Hippocampal formation (tissue), 2 donors: ENCODE data around the gene HERC2.

Experiments
- DNase-seq, 2 donors: peaks; one replicate each; lab custom pipeline; 2025; lab: John Stamatoyannopoulos, UW

The HERC2 gene

GRCh38 chr15:28096670-28097431, 225.1 kb downstream of the HERC2 start:
- no peak for DNase-seq

DNA sequence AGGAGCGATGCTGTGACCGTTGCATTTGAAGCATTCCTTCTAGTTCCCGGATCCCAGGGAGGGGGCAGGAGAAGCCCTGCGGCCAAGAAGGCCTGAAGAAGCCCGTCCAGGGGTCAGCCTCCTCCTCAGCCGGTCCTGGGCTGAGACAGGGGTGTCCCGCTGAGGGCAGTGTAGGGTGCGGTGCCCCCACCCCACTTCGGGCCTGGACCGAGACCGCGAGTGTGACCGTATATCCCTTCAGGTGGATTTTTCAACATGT, 225.6 kb downstream of the HERC2 start:
- DNase-seq, result no peak

DNA sequence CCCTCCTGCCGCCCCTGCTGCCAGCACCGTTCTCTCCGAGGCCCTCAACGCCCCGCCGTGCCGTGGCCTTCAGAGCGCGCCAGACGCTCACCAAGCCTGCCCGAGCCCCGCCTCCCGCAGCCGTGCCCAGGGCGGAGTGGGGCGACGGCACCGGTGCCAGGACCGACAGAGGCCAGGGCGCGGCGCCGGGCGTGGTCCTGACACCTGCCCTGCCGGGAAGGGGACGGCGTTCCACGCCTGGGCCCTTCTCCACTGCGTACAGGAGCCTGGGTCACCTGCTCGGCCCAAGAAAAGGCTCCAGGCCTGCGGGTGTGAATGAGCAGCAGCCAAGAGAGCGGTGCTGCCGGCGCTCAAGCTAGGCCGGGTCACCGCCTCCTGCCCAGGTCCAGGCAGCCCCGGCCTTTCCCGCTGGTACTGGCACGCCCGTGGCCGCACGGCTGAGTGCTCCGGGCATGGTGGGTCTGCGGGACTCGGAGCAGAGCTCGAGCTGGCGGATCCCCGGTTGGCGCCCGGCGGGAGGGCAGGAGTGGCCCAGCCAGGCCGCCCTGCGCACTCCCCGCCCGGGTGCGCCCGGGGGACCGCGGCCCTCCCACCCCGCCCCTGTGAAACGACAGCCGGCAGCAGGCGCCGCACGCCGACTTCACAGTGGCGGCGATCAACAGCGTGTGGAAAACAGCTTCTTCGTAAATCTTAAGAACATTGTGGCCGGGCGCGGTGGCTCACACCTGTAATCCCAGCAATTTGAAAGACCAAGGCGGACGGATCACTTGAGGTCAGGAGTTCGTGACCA, 227.1 kb downstream of the HERC2 start:
- DNase-seq, result no peak

DNA sequence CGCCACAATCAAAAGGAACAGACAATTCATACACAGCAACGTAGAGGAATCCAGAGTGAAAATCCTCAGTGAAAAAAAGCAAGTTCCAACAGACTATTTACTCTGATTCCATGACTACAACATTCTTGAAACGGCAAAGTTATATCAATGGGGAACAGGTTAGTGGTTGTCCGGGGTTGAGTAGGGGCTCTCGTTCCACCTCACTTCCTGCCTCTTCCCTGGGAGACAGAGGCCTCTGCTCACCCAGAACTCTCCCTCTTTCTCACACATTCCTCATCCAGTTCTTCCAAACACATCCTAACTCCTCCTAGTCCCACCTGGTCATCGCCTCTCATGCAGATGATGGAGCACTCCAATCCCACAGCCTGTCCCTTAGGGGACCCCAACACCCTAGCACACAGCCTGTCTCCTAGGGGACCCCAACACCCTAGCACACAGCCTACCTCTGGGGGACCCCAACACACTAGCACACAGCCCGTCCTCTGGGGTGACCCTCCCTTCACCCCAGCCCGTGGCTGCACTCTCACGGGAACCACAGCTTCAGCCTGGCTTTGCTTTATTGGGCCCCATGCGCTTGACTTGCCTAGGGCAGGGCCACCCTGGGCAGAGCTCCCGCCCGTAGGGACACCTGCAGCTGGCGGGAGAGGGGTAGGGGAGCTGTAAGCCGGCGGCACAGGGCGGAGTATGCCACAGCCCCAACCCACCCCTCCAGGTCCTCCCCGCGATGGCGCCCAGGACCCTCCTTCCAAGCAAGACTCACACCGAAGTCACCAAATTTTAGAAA, 228.0 kb downstream of the HERC2 start:
- no peak for DNase-seq

GRCh38 chr15:28091313-28091712, 230.7 kb downstream of the HERC2 start:
- DNase-seq, result no peak

GRCh38 chr15:28086175-28086703, 235.7 kb downstream of the HERC2 start:
- DNase-seq, result no peak

DNA sequence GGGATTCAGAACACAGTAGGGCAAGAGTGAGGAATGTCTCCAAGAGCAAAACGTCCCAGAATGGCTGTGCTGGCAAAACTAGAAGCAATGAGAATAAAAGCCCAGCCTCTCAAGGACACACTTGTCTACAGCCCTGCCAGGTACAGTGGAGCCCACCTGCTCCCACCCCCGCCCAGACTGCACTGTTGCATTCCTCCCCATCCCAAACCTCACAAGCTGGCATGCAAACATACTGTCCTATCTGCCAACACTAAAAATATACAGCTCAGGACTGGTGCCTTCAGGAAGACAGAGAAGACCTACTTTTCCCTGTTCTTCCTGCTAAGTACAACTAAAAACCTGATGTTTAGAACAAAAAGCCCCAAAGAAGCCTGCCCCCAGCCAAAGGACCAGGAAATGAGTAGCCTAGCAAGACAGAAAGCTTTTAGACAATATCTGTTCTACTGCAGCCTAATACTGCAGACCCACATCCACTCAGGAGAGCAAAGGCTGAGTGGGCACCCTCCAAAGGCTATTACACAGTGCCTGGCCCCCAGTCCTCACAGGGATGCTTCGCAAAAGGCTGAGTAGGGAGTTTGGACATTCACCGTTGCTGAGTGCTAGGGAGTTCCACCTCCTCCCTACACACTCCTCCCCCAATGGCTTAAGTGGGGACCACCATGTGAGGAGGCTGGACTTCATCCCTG, 236.3 kb downstream of the HERC2 start:
- no peak for DNase-seq

GRCh38 chr15:28084547-28084946, 237.4 kb downstream of the HERC2 start:
- no peak for DNase-seq

- DNase-seq, result no peak
Observed at GRCh38 chr15:28082891-28083684, 238.9 kb downstream of the HERC2 start.

DNA sequence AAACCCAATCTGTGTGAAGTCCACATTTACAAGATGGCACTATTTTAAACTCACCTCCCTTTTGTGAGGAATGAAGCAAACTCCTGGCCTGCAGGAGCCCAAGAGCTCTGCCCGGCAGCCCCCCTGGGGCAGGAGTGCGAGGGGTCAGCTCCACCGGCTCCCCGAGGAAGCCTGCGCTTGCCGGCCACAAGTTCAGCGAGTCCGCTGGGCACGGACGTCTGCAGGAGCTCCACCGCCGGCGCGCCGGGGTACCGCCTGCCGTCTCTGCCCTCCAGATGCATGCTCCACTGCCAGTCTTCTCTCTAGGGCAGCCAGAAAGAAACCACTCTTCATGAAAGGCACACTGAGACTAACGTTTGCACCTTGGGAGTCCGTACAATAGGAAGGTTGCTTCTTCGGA, 240.4 kb downstream of the HERC2 start:
- no peak for DNase-seq

- DNase-seq, result no peak
Observed at GRCh38 chr15:28080386-28080785, 241.6 kb downstream of the HERC2 start.

GRCh38 chr15:28079313-28079969, 242.5 kb downstream of the HERC2 start:
- DNase-seq, result no peak

- DNase-seq, result no peak
Observed at GRCh38 chr15:28078191-28078719, 243.7 kb downstream of the HERC2 start.

DNA sequence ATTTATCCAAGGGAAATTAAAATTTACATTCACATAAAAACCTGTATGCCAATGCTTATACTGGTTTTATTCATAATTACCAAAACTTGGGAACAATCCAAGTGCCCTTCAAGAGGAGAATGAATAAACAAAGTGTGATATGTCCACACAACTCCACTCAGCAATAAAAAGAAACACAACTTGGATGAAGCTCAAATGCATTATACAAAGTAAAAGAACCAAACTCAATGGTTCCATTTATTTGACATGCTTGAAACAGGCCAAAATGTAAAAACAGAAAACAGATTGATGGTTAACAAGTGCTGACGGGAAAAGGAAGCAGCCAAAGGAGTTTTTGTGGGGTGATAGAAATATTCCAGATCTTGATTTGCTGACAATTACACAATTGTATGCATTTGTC, 246.4 kb downstream of the HERC2 start:
- no peak for DNase-seq

DNA sequence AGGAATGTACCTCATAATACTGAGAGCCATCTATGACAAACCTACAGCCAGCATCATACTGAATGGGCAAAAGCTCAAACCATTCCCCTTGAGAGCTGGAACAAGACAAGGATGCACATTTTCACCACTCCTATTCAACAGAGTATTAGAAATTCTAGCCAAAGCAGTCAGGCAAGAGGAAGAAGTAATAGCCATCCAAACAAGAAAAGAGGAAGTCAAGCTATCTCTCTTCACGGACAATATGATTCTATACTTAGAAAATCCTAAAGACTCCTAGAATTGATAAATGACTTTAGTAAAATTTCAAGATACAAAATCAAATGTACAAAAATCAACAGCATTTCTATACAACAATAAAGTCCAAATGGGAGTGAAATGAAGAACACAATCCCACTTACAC, 253.0 kb downstream of the HERC2 start:
- DNase-seq, result no peak

GRCh38 chr15:28066231-28066630, 255.7 kb downstream of the HERC2 start:
- no peak for DNase-seq
